Colonic mucosa (tissue), 4 donors: Measurements from ENCODE around the gene LIN28B. TPM values are rescaled to one million over a fixed set of nuclear protein-coding genes. Genes with fewer than 3 reads are reported as not detected.

Experiments
- DNase-seq: peaks from one replicate; pipeline ENCODE4 v3.0.0-alpha.2; 2020
- H3K27ac ChIP-seq: fragments of 200-600 bp; one replicate; pipeline ENCODE4 v1.8.0; 2021
- H3K27me3 ChIP-seq: fragments of 200-600 bp; one replicate; pipeline ENCODE4 v1.8.0; 2021
- H3K36me3 ChIP-seq: fragments of 200-600 bp; one replicate; pipeline ENCODE4 v1.8.0; 2021
- H3K4me1 ChIP-seq: fragments of 200-600 bp; one replicate; pipeline ENCODE4 v1.8.0; 2021; ENCODE audit warnings: mild to moderate bottlenecking
- H3K4me3 ChIP-seq: fragments of 200-600 bp; one replicate; pipeline ENCODE4 v1.8.0; 2021
- H3K9ac ChIP-seq, 2 donors: one replicate each; pipeline ENCODE4 v1.7.0; 2013; ENCODE audit warnings: control low read depth in 2 of 2, low read depth in 2 of 2, low read length in 2 of 2
- H3K9me3 ChIP-seq: fragments of 200-600 bp; one replicate; pipeline ENCODE4 v1.8.0; 2021
- intact Hi-C: fragments of 100-400 bp; cut with DNase I; formaldehyde crosslinking; loops from one replicate; pipeline ENCODE4 v1.14.1; 2022
- total RNA-seq, 2 donors: library from RNA; stranded (reverse); fragmentation: NEBNext Ultra II Directional in 1 of 2; extraction: Animal tissue kit (Norgen Biotek cat#: 25700) in 1 of 2; gene quantifications; one replicate each; pipeline ENCODE4 v1.2.1, GENCODE V29; 2021
- TF ChIP-seq, protein P1 (sequence below): fragments of 200-600 bp; IDR thresholded peaks from one replicate; pipeline ENCODE4 v1.8.0; 2022; ENCODE audit warnings: antibody characterized with exemption, mild to moderate bottlenecking
- donor health status: healthy.
- donor health status: DM: no; HTN: no; CAD: no.
- donor health status: DM: no; HTN: no; CAD: no.

Gene LIN28B
- total RNA-seq, 2 donors from 2014 or later: 0.12 TPM; not detected in 1

DNA sequence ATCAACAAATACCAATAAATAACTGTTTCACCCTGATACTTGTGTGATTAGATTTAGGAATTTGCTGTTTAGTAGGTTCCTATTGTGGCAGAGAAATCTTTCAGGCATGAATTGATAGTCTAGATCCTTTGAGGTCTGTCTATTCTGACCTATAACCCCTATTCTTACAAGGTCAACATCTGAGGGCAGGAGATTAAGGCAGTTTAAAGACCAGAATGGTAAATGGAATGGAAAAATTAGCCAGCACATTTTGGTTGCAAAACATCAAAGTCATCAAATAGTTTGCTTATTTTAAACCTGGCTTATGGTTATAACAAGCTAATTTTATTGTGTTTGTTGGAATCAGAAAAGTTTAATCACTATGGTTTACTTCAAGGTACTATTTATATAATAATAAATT, 78.4 kb downstream of the LIN28B start:
- TF ChIP-seq, protein P1, sequence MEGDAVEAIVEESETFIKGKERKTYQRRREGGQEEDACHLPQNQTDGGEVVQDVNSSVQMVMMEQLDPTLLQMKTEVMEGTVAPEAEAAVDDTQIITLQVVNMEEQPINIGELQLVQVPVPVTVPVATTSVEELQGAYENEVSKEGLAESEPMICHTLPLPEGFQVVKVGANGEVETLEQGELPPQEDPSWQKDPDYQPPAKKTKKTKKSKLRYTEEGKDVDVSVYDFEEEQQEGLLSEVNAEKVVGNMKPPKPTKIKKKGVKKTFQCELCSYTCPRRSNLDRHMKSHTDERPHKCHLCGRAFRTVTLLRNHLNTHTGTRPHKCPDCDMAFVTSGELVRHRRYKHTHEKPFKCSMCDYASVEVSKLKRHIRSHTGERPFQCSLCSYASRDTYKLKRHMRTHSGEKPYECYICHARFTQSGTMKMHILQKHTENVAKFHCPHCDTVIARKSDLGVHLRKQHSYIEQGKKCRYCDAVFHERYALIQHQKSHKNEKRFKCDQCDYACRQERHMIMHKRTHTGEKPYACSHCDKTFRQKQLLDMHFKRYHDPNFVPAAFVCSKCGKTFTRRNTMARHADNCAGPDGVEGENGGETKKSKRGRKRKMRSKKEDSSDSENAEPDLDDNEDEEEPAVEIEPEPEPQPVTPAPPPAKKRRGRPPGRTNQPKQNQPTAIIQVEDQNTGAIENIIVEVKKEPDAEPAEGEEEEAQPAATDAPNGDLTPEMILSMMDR: no peak
- no peak overlapping the region for H3K9ac ChIP-seq
- H3K9me3 ChIP-seq: no peaks in the 10 kb centered on the region
- no peaks in the 10 kb centered on the region for H3K4me1 ChIP-seq
- intact Hi-C loops: no loop called here
- no peak for DNase-seq
- H3K4me3 ChIP-seq: no peak overlapping the region
- H3K27me3 ChIP-seq: no peaks in the 10 kb centered on the region
- no peaks in the 10 kb centered on the region for H3K36me3 ChIP-seq
- no peak overlapping the region for H3K27ac ChIP-seq

DNA sequence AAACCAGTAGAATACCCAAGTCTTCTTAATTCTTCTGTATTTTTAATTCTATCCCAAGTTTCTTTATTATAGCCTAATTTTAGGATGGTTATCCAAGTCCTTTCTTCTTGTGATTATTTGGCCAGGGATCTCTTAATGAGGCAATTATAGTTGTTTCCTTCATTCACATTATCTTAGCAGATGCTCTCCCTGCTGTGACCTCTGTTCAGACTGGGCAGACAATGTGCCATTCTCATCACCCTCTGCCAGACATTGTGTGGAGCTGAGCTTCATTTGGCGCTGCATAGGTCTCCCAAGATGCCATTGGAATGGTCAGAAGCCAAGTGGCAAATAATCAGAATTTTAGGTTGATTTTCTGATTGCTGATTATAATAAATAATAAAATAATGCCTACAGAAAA, 79.4 kb downstream of the LIN28B start:
- no peak overlapping the region for H3K4me3 ChIP-seq
- intact Hi-C loops: no loop called here
- no peaks in the 10 kb centered on the region for H3K27me3 ChIP-seq
- TF ChIP-seq, protein P1: no peak
- no peaks in the 10 kb centered on the region for H3K9me3 ChIP-seq
- DNase-seq: no peak
- H3K9ac ChIP-seq: no peak overlapping the region
- no peak overlapping the region for H3K27ac ChIP-seq
- H3K4me1 ChIP-seq: no peaks in the 10 kb centered on the region
- H3K36me3 ChIP-seq: no peaks in the 10 kb centered on the region

DNA sequence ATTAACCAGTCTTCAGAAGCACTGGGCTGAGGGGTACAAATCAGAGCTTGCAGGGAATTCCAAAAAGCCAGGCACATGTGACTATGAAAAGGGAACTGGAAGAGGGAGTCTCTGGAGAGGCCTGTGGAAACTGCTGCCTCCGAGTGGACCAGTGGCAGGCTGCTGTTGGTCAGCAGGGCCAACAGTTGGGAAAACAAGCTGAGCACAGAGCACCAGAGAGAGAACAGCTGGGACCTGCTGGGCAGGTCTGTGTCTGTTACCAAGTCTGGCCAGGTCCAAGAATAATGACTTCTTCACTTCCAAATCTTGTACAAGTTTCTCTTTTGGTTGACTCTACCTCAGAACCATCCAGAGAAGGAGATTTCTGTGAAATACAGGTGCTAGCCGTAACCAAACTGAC, 81.4 kb downstream of the LIN28B start:
- Histone ChIP-seq H3K9ac (no peak overlapping the region), H3K9me3 (no peaks in the 10 kb centered on the region), H3K36me3 (no peaks in the 10 kb centered on the region), H3K4me1 (no peaks in the 10 kb centered on the region), H3K27ac (no peak overlapping the region), H3K4me3 (no peak overlapping the region), H3K27me3 (no peaks in the 10 kb centered on the region)
- TF ChIP-seq, protein P1: no peak
- no peak for DNase-seq
- intact Hi-C loops: no loop called here

DNA sequence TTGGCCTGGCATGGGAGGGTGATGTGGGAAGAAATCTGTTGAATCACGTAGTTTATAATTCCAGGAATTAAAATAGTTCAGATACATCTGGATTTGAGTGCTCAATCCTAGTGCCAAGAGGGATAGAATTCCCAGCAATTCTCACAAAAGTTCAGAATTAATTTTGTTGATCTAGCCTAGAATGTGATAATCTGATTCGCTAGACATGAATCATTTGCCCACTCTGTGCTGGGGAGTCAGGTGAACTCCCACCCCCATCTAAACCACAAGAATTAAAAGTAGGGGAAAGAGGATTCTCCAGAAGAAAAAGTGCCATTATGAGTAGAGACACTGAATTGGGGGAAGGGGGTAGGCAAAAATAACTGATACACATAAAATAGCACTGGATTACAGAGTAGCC, 85.0 kb downstream of the LIN28B start:
- TF ChIP-seq, protein P1: no peak
- H3K9me3 ChIP-seq: no peaks in the 10 kb centered on the region
- H3K4me3 ChIP-seq: no peak overlapping the region
- no peaks in the 10 kb centered on the region for H3K27me3 ChIP-seq
- H3K9ac ChIP-seq: no peak overlapping the region
- no peaks in the 10 kb centered on the region for H3K4me1 ChIP-seq
- no peak for DNase-seq
- H3K36me3 ChIP-seq: no peaks in the 10 kb centered on the region
- H3K27ac ChIP-seq: no peak overlapping the region
- intact Hi-C loops: no loop called here

DNA sequence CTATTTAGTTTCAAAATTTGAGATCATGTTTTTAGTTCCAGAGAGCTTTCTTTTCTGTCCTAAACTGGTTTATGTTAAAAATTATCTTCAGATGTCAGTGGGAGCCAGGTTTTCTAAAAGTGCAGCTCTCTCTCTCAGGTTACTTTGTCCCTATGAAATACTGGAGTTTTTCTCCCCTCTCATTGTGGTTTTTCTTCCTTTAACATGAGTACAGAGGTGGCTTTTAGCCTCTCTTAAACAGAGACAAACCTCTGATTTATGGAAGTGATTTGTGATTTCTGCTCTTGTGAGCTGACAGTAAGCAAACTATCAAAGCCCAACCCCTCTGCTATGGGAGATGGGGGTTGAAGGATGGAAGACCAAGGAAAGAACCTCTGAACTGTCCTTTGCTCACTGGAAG, 85.7 kb downstream of the LIN28B start:
- intact Hi-C loops: no loop called here
- no peak overlapping the region for H3K4me3 ChIP-seq
- H3K27ac ChIP-seq: no peak overlapping the region
- no peaks in the 10 kb centered on the region for H3K4me1 ChIP-seq
- no peaks in the 10 kb centered on the region for H3K9me3 ChIP-seq
- TF ChIP-seq, protein P1: no peak
- H3K9ac ChIP-seq: no peak overlapping the region
- no peaks in the 10 kb centered on the region for H3K27me3 ChIP-seq
- no peak for DNase-seq
- no peaks in the 10 kb centered on the region for H3K36me3 ChIP-seq

DNA sequence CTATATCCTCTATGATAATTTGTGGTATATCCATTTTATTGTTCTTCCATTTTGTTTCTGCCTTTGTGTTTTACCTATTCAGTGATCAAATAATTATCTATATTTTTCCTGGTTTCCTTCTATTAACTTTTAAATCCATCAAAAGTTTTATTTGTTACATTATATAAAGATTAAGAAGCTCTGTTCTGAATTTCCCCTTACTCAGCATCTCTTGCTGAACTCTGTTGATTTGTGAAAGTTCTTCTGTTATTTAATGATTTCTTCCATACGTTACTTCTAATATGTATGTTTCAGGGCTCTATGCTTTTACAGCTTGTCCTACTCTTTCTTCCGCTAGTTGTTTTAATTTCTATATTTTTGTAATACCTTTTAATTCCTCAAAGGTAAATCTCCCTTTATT, 87.1 kb downstream of the LIN28B start:
- H3K27me3 ChIP-seq: no peaks in the 10 kb centered on the region
- H3K9me3 ChIP-seq: no peaks in the 10 kb centered on the region
- TF ChIP-seq, protein P1: no peak
- H3K27ac ChIP-seq: no peak overlapping the region
- DNase-seq: no peak
- H3K9ac ChIP-seq: no peak overlapping the region
- H3K4me3 ChIP-seq: no peak overlapping the region
- H3K36me3 ChIP-seq: no peaks in the 10 kb centered on the region
- intact Hi-C loops: no loop called here
- H3K4me1 ChIP-seq: no peaks in the 10 kb centered on the region
